OCI-LY7 (cell line): ENCODE measurements around the gene CHD2.

ENCODE experiments used
- CTCF ChIP-seq: fragments of 200-600 bp; sonication (generic); conservative IDR thresholded peaks from 2 replicates; pipeline ENCODE4 v1.5.1; 2014; ENCODE audit warnings: mild to moderate bottlenecking, antibody characterized with exemption, low read length, moderate library complexity, mixed read lengths
- EZH2phosphoT487 ChIP-seq: fragments of 200-600 bp; sonication (generic); IDR thresholded peaks from 2 replicates; pipeline ENCODE4 v1.6.1; 2018; ENCODE audit warnings: low read depth, borderline replicate concordance, mild to moderate bottlenecking, mixed run types, antibody characterized with exemption, low read length, moderate library complexity, mixed read lengths

- TF ChIP-seq CTCF (no peak), EZH2phosphoT487 (no peak)
Observed at GRCh38 chr15:92883876-92884435, 16.2 kb upstream of the CHD2 start.
